Skin of body (tissue), 2 donors: ENCODE results near the gene MAP3K5. TPM values are rescaled to one million over a fixed set of nuclear protein-coding genes. Genes with fewer than 3 reads are reported as not detected.
"Not testable (repeated sequence)": the region's sequence is repeated elsewhere in the genome, so short reads cannot be mapped to it uniquely, and the experiment has no call there.

ENCODE experiments used
- DNase-seq: peaks from one replicate; lab custom pipeline; 2025; lab: John Stamatoyannopoulos, UW
- total RNA-seq: library from RNA; depleted of rRNA; stranded (reverse); fragments of >200 nt; gene quantifications from one replicate; pipeline ENCODE4 v1.2.3, GENCODE V29; 2014

MAP3K5 gene
- total RNA-seq: 17.0 TPM

GRCh38 chr6:136792410-136793262, at the start of gene MAP3K5:
MAP3K5 (minus strand) TSS chr6:136792477; CDS start chr6:136792157, 320 bp downstream.
- DNase-seq: peak; percentile 53

- DNase-seq: no peak
Measured at GRCh38 chr6:136840276-136841001, 48.2 kb upstream of the MAP3K5 start.

GRCh38 chr6:136831873-136832562, 39.7 kb upstream of the MAP3K5 start:
- DNase-seq: no peak

- DNase-seq: no peak
Measured at GRCh38 chr6:136826216-136826615, 33.9 kb upstream of the MAP3K5 start.

- DNase-seq: no peak
Measured at GRCh38 chr6:136823128-136823660, 30.9 kb upstream of the MAP3K5 start.

- peak; percentile 90 for DNase-seq
Measured at GRCh38 chr6:136822376-136823127, 30.3 kb upstream of the MAP3K5 start, which contains the start of gene PEX7. PEX7 (plus strand) TSS chr6:136822592; CDS start chr6:136822666, 74 bp downstream.

GRCh38 chr6:136822046-136822375, 29.7 kb upstream of the MAP3K5 start:
- DNase-seq: no peak

- DNase-seq: no peak
Measured at GRCh38 chr6:136820561-136820960, 28.3 kb upstream of the MAP3K5 start.

GRCh38 chr6:136816656-136817055, 24.4 kb upstream of the MAP3K5 start:
- DNase-seq: no peak

GRCh38 chr6:136815608-136816007, 23.3 kb upstream of the MAP3K5 start:
- DNase-seq: not testable (repeated sequence)

- no peak for DNase-seq
Measured at GRCh38 chr6:136812174-136812573, 19.9 kb upstream of the MAP3K5 start.

GRCh38 chr6:136811272-136811671, 19.0 kb upstream of the MAP3K5 start:
- DNase-seq: no peak

- no peak for DNase-seq
Measured at GRCh38 chr6:136809091-136809860, 17.0 kb upstream of the MAP3K5 start.

- no peak for DNase-seq
Measured at GRCh38 chr6:136803608-136804007, 11.3 kb upstream of the MAP3K5 start.

- DNase-seq: no peak
Measured at GRCh38 chr6:136801581-136801980, 9.3 kb upstream of the MAP3K5 start.

- no peak for DNase-seq
Measured at GRCh38 chr6:136798044-136798443, 5.8 kb upstream of the MAP3K5 start.

GRCh38 chr6:136795996-136796395, 3.7 kb upstream of the MAP3K5 start:
- no peak for DNase-seq

GRCh38 chr6:136795386-136795785, 3.1 kb upstream of the MAP3K5 start:
- no peak for DNase-seq

GRCh38 chr6:136793363-136793762, 1.1 kb upstream of the MAP3K5 start:
- no peak for DNase-seq

GRCh38 chr6:136792095-136792409, 225 bp downstream of the MAP3K5 start:
- DNase-seq: no peak
